Spleen (tissue), 11 donors: Measurements from ENCODE around the gene CROCC2. TPM values are rescaled to one million over a fixed set of nuclear protein-coding genes. Genes with fewer than 3 reads are reported as not detected.

Experiments
- DNase-seq: peaks from one replicate; pipeline ENCODE4 v3.0.0-alpha.2; 2020
- H3K27ac ChIP-seq, 8 donors: fragments of 200-600 bp; sonication (generic) in 7 of 8; 1 replicate in 4 of 8; 2 replicates in 4 of 8; pipeline versions ENCODE4 v1.5.0 to v1.8.0; 2016 to 2021; ENCODE audit warnings: inconsistent platforms in 4 of 8, mild to moderate bottlenecking in 4 of 8, moderate library complexity in 1 of 8
- H3K27me3 ChIP-seq, 7 donors: fragments of 200-600 bp; sonication (generic) in 6 of 7; replicated peaks in 1 of 7; 1 replicate in 4 of 7; 2 replicates in 3 of 7; pipeline versions ENCODE4 v1.5.0 to v1.8.0; 2016 to 2021; ENCODE audit warnings: inconsistent platforms in 3 of 7, mild to moderate bottlenecking in 1 of 7
- H3K36me3 ChIP-seq, 6 donors: fragments of 200-600 bp; sonication (generic) in 5 of 6; 1 replicate in 4 of 6; 2 replicates in 2 of 6; pipeline versions ENCODE4 v1.5.0 to v1.8.0; 2016 to 2021; ENCODE audit warnings: inconsistent platforms in 2 of 6
- H3K4me1 ChIP-seq, 6 donors: fragments of 200-600 bp; sonication (generic) in 5 of 6; 1 replicate in 3 of 6; 2 replicates in 3 of 6; pipeline versions ENCODE4 v1.5.0 to v1.8.0; 2016 to 2021; ENCODE audit warnings: inconsistent platforms in 3 of 6
- H3K4me3 ChIP-seq, 8 donors: fragments of 200-600 bp; sonication (generic) in 7 of 8; 1 replicate in 4 of 8; 2 replicates in 4 of 8; pipeline versions ENCODE4 v1.5.0 to v1.8.0; 2016 to 2021; ENCODE audit warnings: inconsistent platforms in 4 of 8, mild to moderate bottlenecking in 4 of 8, moderate library complexity in 2 of 8
- H3K9me3 ChIP-seq, 8 donors: fragments of 200-600 bp; sonication (generic) in 7 of 8; 1 replicate in 4 of 8; 2 replicates in 4 of 8; pipeline versions ENCODE4 v1.5.0 to v1.8.0; 2016 to 2021; ENCODE audit warnings: inconsistent platforms in 4 of 8
- POLR2A ChIP-seq, 3 donors: fragments of 450-650 bp; IDR thresholded peaks; one replicate each; pipeline ENCODE4 v1.5.1; 2017; ENCODE audit warnings: antibody characterized with exemption in 3 of 3, mild to moderate bottlenecking in 1 of 3
- POLR2AphosphoS5 ChIP-seq, 3 donors: sonication (generic); formaldehyde crosslinking; IDR thresholded peaks; one replicate each; pipeline ENCODE4 v1.5.1; 2017; ENCODE audit warnings: antibody characterized with exemption in 3 of 3
- WGBS, 5 donors: extraction: QIAGEN DNeasy Blood & Tissue Kit in 3 of 5; methylation state at CpG; one replicate each; pipeline versions ENCODE4 v1.1.5 to v1.1.7; 2013 to 2018; 5-methylcytosine and 5-hydroxymethylcytosine counted together
- intact Hi-C: fragments of 100-400 bp; cut with DNase I; formaldehyde crosslinking; loops from one replicate; pipeline ENCODE4 v1.15.0; 2023; ENCODE audit warnings: low total_unique reads
- polyA plus RNA-seq, 3 donors: library from polyadenylated mRNA; stranded (reverse); fragments of 200-250 nt; gene quantifications; one replicate each; pipeline ENCODE4 v1.2.1, GENCODE V29; 2013
- total RNA-seq, 7 donors: library from RNA; depleted of rRNA in 3 of 7; stranded (reverse); fragments of >200 nt in 3 of 7; fragmentation: NEBNext Ultra II Directional in 4 of 7; extraction: Animal tissue kit (Norgen Biotek cat#: 25700) in 4 of 7; gene quantifications; one replicate each; pipeline versions ENCODE4 v1.1.0 to v1.2.1, GENCODE V29; 2016 to 2021
- TF ChIP-seq, protein P1 (sequence below), 11 experiments: fragments of 200-600 bp in 7 of 11; fragments of 450-650 bp in 4 of 11; sonication (generic) in 4 of 11; IDR thresholded peaks in 8 of 11; conservative IDR thresholded peaks in 3 of 11; 1 replicate in 7 of 11; 2 replicates in 4 of 11; pipeline versions ENCODE4 v1.4.0 to v1.8.0; 2016 to 2021; ENCODE audit warnings: antibody characterized with exemption in 11 of 11, inconsistent platforms in 4 of 11, mild to moderate bottlenecking in 1 of 11
- donor health status: healthy with polysubstance abuse.
- donor health status: DM: no; HTN: no; CAD: no; lungs with moderate emphysema.
- donor health status: DM: no; HTN: no; CAD: no.
- donor health status: Bipolar disorder and iron deficiency.
- donor health status: healthy.
- donor health status: DM: no; HTN: no; CAD: no.
- donor health status: DM: yes; HTN: yes; CAD: no.

Gene CROCC2
- total and polyA plus RNA-seq, 10 donors: 0.04 to 3.6 (median 0.75) TPM

DNA sequence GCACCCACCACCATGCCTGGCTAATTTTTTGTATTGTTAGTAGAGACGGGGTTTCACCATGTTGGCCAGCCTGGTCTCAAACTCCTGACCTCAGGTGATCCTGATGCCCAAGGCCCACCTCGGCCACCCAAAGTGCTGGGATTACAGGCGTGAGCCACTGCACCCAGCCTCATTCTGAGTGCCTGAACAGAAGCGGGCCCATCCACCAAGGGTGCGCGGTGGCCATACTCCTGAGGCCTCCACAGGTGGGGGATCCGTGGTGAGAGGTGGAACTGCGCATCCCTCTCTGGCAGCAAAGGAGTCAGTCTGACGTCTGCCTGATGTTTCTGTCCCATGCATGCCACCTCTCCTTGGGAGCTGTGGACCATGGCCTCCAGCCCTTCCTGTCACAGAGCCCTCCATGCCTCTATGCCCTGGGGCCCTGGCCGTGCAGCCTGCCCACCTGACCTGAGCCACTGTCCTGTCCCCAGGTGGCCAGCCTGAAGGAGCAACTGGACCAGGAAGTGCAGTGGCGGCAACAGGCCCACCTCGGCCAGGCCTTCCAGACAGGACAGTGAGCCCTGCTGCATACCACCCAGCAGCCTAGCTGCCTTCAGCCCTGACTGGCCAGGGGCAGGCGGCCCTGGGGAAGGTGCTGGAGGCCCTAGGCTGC, 84.7 kb downstream of the CROCC2 start:
- DNase-seq: peak; percentile 72
- no peak overlapping the region for H3K4me3 ChIP-seq
- no peaks in the 10 kb centered on the region for H3K36me3 ChIP-seq
- 80 to 94% (median 89%) methylated on average over 7 to 13 of the region's 13 CpGs for WGBS, 5 donors
- TF ChIP-seq, protein P1, sequence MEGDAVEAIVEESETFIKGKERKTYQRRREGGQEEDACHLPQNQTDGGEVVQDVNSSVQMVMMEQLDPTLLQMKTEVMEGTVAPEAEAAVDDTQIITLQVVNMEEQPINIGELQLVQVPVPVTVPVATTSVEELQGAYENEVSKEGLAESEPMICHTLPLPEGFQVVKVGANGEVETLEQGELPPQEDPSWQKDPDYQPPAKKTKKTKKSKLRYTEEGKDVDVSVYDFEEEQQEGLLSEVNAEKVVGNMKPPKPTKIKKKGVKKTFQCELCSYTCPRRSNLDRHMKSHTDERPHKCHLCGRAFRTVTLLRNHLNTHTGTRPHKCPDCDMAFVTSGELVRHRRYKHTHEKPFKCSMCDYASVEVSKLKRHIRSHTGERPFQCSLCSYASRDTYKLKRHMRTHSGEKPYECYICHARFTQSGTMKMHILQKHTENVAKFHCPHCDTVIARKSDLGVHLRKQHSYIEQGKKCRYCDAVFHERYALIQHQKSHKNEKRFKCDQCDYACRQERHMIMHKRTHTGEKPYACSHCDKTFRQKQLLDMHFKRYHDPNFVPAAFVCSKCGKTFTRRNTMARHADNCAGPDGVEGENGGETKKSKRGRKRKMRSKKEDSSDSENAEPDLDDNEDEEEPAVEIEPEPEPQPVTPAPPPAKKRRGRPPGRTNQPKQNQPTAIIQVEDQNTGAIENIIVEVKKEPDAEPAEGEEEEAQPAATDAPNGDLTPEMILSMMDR (IDR thresholded peaks at IDR 0.05 in 8 of 11, conservative IDR thresholded peaks at IDR 0.05 in 3 of 11): no peak
- TF ChIP-seq POLR2AphosphoS5 (IDR thresholded peaks at IDR 0.05): no peak
- TF ChIP-seq POLR2A (IDR thresholded peaks at IDR 0.05): no peak
- peaks cover 0 to 15% (median 0%) of the 10 kb centered on the region in 7 donors for H3K27me3 ChIP-seq
- peaks cover 7 to 74% (median 44%) of the 10 kb centered on the region in 6 donors for H3K4me1 ChIP-seq
- H3K27ac ChIP-seq: peak overlapping the region; percentile 53 to 91 (median 78)
- peaks cover 0 to 9% (median 0%) of the 10 kb centered on the region in 8 donors for H3K9me3 ChIP-seq
- intact Hi-C loops: no loop called here

DNA sequence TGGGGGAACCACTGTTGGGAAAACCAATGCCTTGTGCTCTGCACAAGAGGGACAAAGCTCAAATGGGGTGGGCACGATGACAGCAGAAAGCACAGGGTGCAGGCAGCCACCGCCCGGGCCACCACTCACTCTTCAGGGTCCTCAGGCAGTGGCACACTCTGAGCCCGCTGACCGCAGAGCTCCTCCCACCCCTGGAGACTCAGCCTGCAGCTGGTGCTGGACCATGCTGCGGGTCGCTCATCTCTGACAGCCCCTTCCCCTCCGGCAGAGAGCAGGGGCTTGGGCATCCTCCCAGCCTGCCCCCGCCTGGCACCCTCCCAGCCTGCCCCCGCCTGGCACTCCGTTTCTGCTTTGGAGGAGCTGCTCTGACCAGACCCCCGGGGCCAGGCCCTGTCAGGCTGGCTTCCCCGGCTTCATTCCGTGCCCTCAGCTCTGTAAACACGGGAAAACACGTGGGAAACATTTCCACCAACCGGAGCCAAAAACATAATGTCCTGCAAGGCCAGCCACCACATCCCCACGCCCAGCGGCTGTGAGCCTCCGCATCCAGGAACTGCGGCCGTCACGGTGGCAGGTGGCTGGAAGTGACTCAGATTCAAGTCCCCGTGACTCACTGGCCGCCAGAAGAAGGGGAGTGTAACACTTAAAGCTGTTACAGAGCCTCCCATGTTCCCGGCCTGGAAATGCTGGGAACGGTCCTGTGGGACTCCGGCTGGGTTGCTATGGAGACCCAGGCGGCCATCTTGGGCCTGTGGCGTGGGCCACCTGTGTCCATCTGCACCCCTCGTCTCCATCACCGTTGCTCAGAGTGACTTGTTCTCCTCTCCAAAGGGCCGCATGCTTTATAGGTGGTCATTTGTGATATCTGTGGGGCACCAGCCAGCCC, 85.5 kb downstream of the CROCC2 start:
- 50 to 74% (median 64%) methylated on average over 26 to 33 of the region's 33 CpGs for WGBS, 5 donors
- Histone ChIP-seq H3K4me3 (no peak overlapping the region), H3K9me3 (peaks cover 0 to 9% (median 0%) of the 10 kb centered on the region in 8 donors), H3K4me1 (peaks cover 14 to 78% (median 51%) of the 10 kb centered on the region in 6 donors), H3K36me3 (no peaks in the 10 kb centered on the region), H3K27ac (peak overlapping the region; percentile 53 to 91 (median 78)), H3K27me3 (peaks cover 0 to 20% (median 0%) of the 10 kb centered on the region in 7 donors)
- intact Hi-C loops: no loop called here
- DNase-seq: peak; percentile 89
- TF ChIP-seq POLR2AphosphoS5 (IDR thresholded peaks at IDR 0.05) (peak; percentile 85 to 90 (median 86)), POLR2A (IDR thresholded peaks at IDR 0.05) (peak in 1 of 3 donors; percentile 23)
- TF ChIP-seq, protein P1 (IDR thresholded peaks at IDR 0.05 in 8 of 11, conservative IDR thresholded peaks at IDR 0.05 in 3 of 11): no peak

DNA sequence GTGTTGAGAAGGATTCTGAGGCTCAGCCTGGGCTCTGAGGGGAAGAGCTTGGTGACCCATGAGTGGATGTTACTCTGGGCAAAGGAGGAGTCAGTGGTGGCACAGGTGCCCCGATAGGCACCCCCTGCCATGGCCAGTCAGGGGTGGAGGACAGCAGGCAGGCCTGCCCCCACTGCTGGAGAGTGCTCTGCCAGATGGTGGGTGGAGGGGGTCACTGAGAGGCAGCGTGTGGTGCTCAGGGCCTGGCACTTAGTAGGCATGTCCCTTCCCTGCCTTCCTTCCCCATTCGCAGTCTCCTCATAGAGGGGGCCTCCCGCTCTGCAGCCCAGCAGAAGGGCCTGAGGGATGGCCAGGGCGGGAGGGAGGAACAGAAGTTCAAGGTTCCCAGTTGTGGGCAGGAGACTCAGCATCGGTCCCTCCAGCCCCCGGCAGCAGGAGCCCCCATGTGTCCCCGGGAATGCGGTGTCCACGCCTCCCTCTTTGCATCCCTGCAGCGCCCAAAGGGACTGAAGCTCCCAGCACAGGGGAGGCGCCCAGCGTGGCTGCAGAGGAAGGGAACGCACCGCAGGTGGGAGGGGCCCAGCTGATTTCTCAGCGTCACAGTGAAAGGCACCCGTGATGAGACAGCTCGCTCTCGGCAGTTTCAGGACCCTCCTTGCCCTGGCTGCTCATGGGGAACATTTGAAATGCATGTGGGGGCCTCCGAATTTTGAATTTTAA, 86.6 kb downstream of the CROCC2 start:
- intact Hi-C loops: no loop called here
- Histone ChIP-seq H3K4me3 (no peak overlapping the region), H3K27ac (peak overlapping the region in 7 of 8 donors; percentile 70 to 91 (median 77)), H3K9me3 (peaks cover 0 to 9% (median 0%) of the 10 kb centered on the region in 8 donors), H3K27me3 (peaks cover 0 to 31% (median under 1%) of the 10 kb centered on the region in 7 donors), H3K4me1 (peaks cover 25 to 78% (median 54%) of the 10 kb centered on the region in 6 donors), H3K36me3 (no peaks in the 10 kb centered on the region)
- TF ChIP-seq POLR2AphosphoS5 (IDR thresholded peaks at IDR 0.05) (no peak), POLR2A (IDR thresholded peaks at IDR 0.05) (no peak)
- TF ChIP-seq, protein P1 (IDR thresholded peaks at IDR 0.05 in 8 of 11, conservative IDR thresholded peaks at IDR 0.05 in 3 of 11): no peak
- DNase-seq: peak; percentile 76
- 46 to 63% (median 50%) methylated on average over 15 to 20 of the region's 20 CpGs for WGBS, 5 donors
